Heart right ventricle (tissue), 16 donors: ENCODE results near the gene MALSU1. TPM values are rescaled to one million over a fixed set of nuclear protein-coding genes. Genes with fewer than 3 reads are reported as not detected.

ENCODE experiments used
- ATAC-seq, 8 donors: fragments of 200-7000 bp; cut with Tn5 transposase; one replicate each; pipeline ENCODE4 v1.9.1; 2020; ENCODE audit warnings: mild to moderate bottlenecking in 8 of 8, moderate library complexity in 8 of 8, moderate number of reproducible peaks in 1 of 8
- DNase-seq, 2 donors: peaks; one replicate each; pipeline ENCODE4 v3.0.0-alpha.2; 2020
- H3K27ac ChIP-seq, 10 donors: fragments of 200-600 bp; sonication (generic) in 2 of 10; one replicate each; pipeline versions ENCODE4 v1.5.0 to v1.8.0; 2020 to 2022; ENCODE audit warnings: mild to moderate bottlenecking in 3 of 10
- H3K27me3 ChIP-seq, 7 donors: fragments of 200-600 bp; one replicate each; pipeline ENCODE4 v1.8.0; 2021 to 2022; ENCODE audit warnings: mild to moderate bottlenecking in 2 of 7
- H3K36me3 ChIP-seq, 9 donors: fragments of 200-600 bp; sonication (generic) in 1 of 9; one replicate each; pipeline versions ENCODE4 v1.5.0 to v1.8.0; 2020 to 2022; ENCODE audit warnings: mild to moderate bottlenecking in 2 of 9
- H3K4me1 ChIP-seq, 9 donors: fragments of 200-600 bp; sonication (generic) in 1 of 9; one replicate each; pipeline versions ENCODE4 v1.5.0 to v1.8.0; 2020 to 2022; ENCODE audit warnings: mild to moderate bottlenecking in 4 of 9
- H3K4me3 ChIP-seq, 10 donors: fragments of 200-600 bp; sonication (generic) in 2 of 10; one replicate each; pipeline versions ENCODE4 v1.5.0 to v1.8.0; 2020 to 2022; ENCODE audit warnings: mild to moderate bottlenecking in 7 of 10, moderate library complexity in 2 of 10
- H3K9me3 ChIP-seq, 11 donors: fragments of 200-600 bp in 10 of 11; sonication (generic) in 2 of 11; one replicate each; pipeline versions ENCODE4 v1.5.0 to v1.8.0; 2013 to 2022; ENCODE audit warnings: mild to moderate bottlenecking in 2 of 11, control low read depth in 1 of 11, moderate library complexity in 1 of 11
- CTCF ChIP-seq, 9 donors: fragments of 200-600 bp; sonication (generic) in 2 of 9; IDR thresholded peaks; one replicate each; pipeline versions ENCODE4 v1.5.0 to v1.8.0; 2021 to 2022; ENCODE audit warnings: antibody characterized with exemption in 9 of 9, mild to moderate bottlenecking in 5 of 9, moderate library complexity in 1 of 9
- WGBS, 2 donors: extraction: QIAGEN DNeasy Blood & Tissue Kit; methylation state at CpG; one replicate each; pipeline ENCODE4 v1.1.7; 2013; ENCODE audit warnings: inconsistent platforms in 1 of 2; 5-methylcytosine and 5-hydroxymethylcytosine counted together
- intact Hi-C, 10 donors: fragments of 100-400 bp; cut with DNase I; formaldehyde crosslinking; loops; one replicate each; pipeline versions ENCODE4 v1.11.1 to v1.14.2; 2022
- polyA plus RNA-seq, 2 donors: library from polyadenylated mRNA; stranded (reverse); fragments of 200-250 nt; gene quantifications; one replicate each; pipeline ENCODE4 v1.2.3, GENCODE V29; 2013
- total RNA-seq, 10 donors: library from RNA; stranded (reverse); fragmentation: NEBNext Ultra II Directional in 3 of 10; extraction: Animal tissue kit (Norgen Biotek cat#: 25700) in 3 of 10; gene quantifications; one replicate each; pipeline versions ENCODE4 v1.2.1 to v1.2.4, GENCODE V29; 2021 to 2023
- donor health status: Arrhythmogenic right ventricular cardiomyopathy.
- donor health status: ischemic (EF 13 %, LVEDD 7.1; RV severe dilation, severe dysfunction).
- donor health status: healthy with polysubstance abuse.
- donor health status: DM: no; HTN: yes; CAD: no.
- donor health status: DM: no; HTN: no; CAD: no.
- donor health status: ischemic (EF 25% LVEDD 6.9; RV normal size, moderate dysfunction).
- donor health status: ischemic (EF 25% LVEDD 5.7; RV mildly dilated, moderate dysfunction).
- donor health status: healthy.
- donor health status: DM: yes; HTN: yes; CAD: no.
- donor health status: Ischemic cardiomyopathy.
- donor health status: ischemic (EF 35%, LVEDD 5.7; RV mildly dilated, moderate dysfunction).
- donor health status: nonischemic (EF 11% LVEDD 7.7; RV severe dilation, severe dysfunction).
- donor health status: DM: yes; HTN: yes; CAD: no.
- donor health status: PGD.
- donor health status: ischemic (EF 29% LVEDD 5.4; RV normal size, mild dysfunction).
- donor health status: nonischemic (EF 23%, LVEDD 6.1; RV moderate dilation, normal function).

MALSU1 gene
- total and polyA plus RNA-seq, 12 donors = 21.4 to 132 (median 99.3) TPM

DNA sequence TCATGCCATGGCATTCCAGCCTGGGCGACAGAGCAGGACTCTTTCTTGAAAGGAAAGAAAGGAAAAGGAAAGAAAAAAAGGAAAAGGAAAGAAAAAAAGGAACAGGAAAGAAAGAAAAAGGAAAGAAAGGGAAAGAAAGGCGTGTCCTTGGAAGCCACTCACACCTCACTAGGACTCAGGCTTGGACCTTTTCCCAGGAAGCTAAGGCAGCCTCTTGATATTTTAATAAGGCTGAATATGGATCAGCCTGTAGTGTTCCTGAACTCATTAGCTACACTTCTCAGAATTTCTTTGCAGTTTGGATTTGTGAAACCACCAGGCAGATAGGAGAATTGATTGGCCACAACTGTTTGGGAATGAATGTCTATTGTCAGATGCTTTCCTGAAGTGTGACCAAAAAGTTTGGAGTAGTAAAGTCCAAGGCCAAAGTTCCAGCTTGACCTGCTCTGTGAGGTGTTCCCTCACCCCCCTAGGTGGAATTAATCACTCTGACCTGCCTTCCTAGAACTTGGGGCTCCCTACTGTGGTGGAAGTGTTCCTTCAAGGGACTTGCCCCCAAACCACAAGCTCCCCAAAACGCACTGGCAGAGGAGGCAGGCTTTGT, 7.1 kb upstream of the MALSU1 start:
- Histone ChIP-seq H3K4me1 (no peaks in the 10 kb centered on the region), H3K27ac (no peak overlapping the region), H3K9me3 (no peaks in the 10 kb centered on the region), H3K36me3 (no peaks in the 10 kb centered on the region), H3K4me3 (no peak overlapping the region), H3K27me3 (peaks cover 0 to 10% (median 0%) of the 10 kb centered on the region in 7 donors)
- TF ChIP-seq CTCF (IDR thresholded peaks at IDR 0.05) = no peak
- ATAC-seq = peak in 2 of 8 donors; percentile 43 to 50
- intact Hi-C loops = loop anchor here in 1 of 10 donors (10.0 kb wide), 1 partner anchor 193 kb away; no protein-coding TSS in a partner anchor
- WGBS, 2 donors = 63 to 71% methylated on average over 3 of the region's 3 CpGs
- DNase-seq = no peak

- WGBS, 2 donors = 90 to 93% methylated on average over 4 of the region's 4 CpGs
- no peak for TF ChIP-seq CTCF (IDR thresholded peaks at IDR 0.05)
- H3K4me3 ChIP-seq = no peak overlapping the region
- intact Hi-C loops = loop anchor here in 1 of 10 donors (10.0 kb wide), 1 partner anchor 192 kb away; no protein-coding TSS in a partner anchor
- no peak for ATAC-seq
- H3K36me3 ChIP-seq = no peaks in the 10 kb centered on the region
- no peaks in the 10 kb centered on the region for H3K9me3 ChIP-seq
- H3K4me1 ChIP-seq = no peaks in the 10 kb centered on the region
- H3K27me3 ChIP-seq = peaks cover 0 to 10% (median 0%) of the 10 kb centered on the region in 7 donors
- no peak overlapping the region for H3K27ac ChIP-seq
- no peak for DNase-seq
These were observed 6.5 kb upstream of the MALSU1 start for GRCh38 chr7:23292623-23293022.

- DNase-seq = no peak
- Histone ChIP-seq H3K27ac (no peak overlapping the region), H3K4me3 (no peak overlapping the region), H3K9me3 (no peaks in the 10 kb centered on the region), H3K27me3 (peaks cover 0 to 10% (median 0%) of the 10 kb centered on the region in 7 donors), H3K36me3 (no peaks in the 10 kb centered on the region), H3K4me1 (peaks cover 0 to 8% (median 6%) of the 10 kb centered on the region in 9 donors)
- 85 to 86% methylated on average over 12 of the region's 12 CpGs for WGBS, 2 donors
- TF ChIP-seq CTCF (IDR thresholded peaks at IDR 0.05) = no peak
- intact Hi-C loops = loop anchor here in 1 of 10 donors (10.0 kb wide), 1 partner anchor 191 kb away; no protein-coding TSS in a partner anchor
- no peak for ATAC-seq
These were observed 5.6 kb upstream of the MALSU1 start for GRCh38 chr7:23293500-23294073.

GRCh38 chr7:23294549-23295400, 4.4 kb upstream of the MALSU1 start:
- intact Hi-C loops = loop anchor here in 1 of 10 donors (10.0 kb wide), 1 partner anchor 190 kb away; no protein-coding TSS in a partner anchor
- no peak for ATAC-seq
- TF ChIP-seq CTCF (IDR thresholded peaks at IDR 0.05) = no peak
- peaks cover 0 to 10% (median 0%) of the 10 kb centered on the region in 7 donors for H3K27me3 ChIP-seq
- no peaks in the 10 kb centered on the region for H3K9me3 ChIP-seq
- H3K27ac ChIP-seq = no peak overlapping the region
- DNase-seq = no peak
- no peak overlapping the region for H3K4me3 ChIP-seq
- 85 to 90% methylated on average over 6 of the region's 6 CpGs for WGBS, 2 donors
- peaks cover 0 to 12% (median 10%) of the 10 kb centered on the region in 9 donors for H3K4me1 ChIP-seq
- H3K36me3 ChIP-seq = no peaks in the 10 kb centered on the region
